Measurements from ENCODE around the gene GUCY1B1. TPM values are rescaled to one million over a fixed set of nuclear protein-coding genes. Genes with fewer than 3 reads are reported as not detected.

GUCY1B1 gene
- total RNA-seq, 4 donors from 2014 or later: 1.4 to 7.4 (median 3.6) TPM

DNA sequence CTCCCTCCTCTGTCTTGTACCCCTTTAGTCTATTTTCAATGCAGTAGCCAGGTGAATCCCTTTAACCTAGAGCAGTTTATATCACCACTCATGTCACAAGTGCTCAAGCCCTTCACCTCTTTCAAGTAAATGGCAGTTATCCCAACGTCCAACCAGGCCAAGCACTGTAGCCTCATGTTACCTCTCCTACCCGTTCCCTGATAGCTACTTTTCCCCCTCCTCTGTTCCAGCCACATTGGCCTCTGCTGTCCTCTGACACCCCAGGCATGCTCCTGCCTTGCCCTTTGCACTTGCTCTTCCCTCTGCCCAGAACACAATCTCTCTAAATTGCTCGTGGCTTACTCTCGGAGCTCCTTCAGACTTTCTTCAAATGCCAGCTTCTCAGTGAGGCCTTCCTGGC, 15.2 kb downstream of the GUCY1B1 start:
- Histone ChIP-seq H3K4me1 (peaks cover 0 to 31% (median 10%) of the 10 kb centered on the region in 3 donors), H3K27ac (peak overlapping the region in 2 of 4 donors; percentile 49 to 63), H3K4me3 (no peak overlapping the region), H3K36me3 (no peaks in the 10 kb centered on the region), H3K27me3 (no peaks in the 10 kb centered on the region), H3K9me3 (no peaks in the 10 kb centered on the region)
- DNase-seq: no peak
- TF ChIP-seq, protein P1, sequence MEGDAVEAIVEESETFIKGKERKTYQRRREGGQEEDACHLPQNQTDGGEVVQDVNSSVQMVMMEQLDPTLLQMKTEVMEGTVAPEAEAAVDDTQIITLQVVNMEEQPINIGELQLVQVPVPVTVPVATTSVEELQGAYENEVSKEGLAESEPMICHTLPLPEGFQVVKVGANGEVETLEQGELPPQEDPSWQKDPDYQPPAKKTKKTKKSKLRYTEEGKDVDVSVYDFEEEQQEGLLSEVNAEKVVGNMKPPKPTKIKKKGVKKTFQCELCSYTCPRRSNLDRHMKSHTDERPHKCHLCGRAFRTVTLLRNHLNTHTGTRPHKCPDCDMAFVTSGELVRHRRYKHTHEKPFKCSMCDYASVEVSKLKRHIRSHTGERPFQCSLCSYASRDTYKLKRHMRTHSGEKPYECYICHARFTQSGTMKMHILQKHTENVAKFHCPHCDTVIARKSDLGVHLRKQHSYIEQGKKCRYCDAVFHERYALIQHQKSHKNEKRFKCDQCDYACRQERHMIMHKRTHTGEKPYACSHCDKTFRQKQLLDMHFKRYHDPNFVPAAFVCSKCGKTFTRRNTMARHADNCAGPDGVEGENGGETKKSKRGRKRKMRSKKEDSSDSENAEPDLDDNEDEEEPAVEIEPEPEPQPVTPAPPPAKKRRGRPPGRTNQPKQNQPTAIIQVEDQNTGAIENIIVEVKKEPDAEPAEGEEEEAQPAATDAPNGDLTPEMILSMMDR (IDR thresholded peaks at IDR 0.05): no peak
- TF ChIP-seq POLR2A (IDR thresholded peaks at IDR 0.05): no peak
- WGBS, 2 donors: 60 to 71% methylated on average over 4 of the region's 4 CpGs
- intact Hi-C loops (cut with DNase I): no loop called here

GRCh38 chr4:155777971-155778735, 19.3 kb downstream of the GUCY1B1 start:
- no peaks in the 10 kb centered on the region for H3K36me3 ChIP-seq
- H3K4me1 ChIP-seq: peaks cover 0 to 21% (median 6%) of the 10 kb centered on the region in 3 donors
- H3K27ac ChIP-seq: peak overlapping the region in 2 of 4 donors; percentile 19 to 34
- WGBS, 2 donors: 43 to 45% methylated on average over 3 of the region's 3 CpGs
- no peaks in the 10 kb centered on the region for H3K9me3 ChIP-seq
- H3K27me3 ChIP-seq: no peaks in the 10 kb centered on the region
- intact Hi-C loops (cut with DNase I): no loop called here
- H3K4me3 ChIP-seq: no peak overlapping the region
- TF ChIP-seq POLR2A (IDR thresholded peaks at IDR 0.05): no peak
- TF ChIP-seq, protein P1 (IDR thresholded peaks at IDR 0.05): no peak
- DNase-seq: no peak

DNA sequence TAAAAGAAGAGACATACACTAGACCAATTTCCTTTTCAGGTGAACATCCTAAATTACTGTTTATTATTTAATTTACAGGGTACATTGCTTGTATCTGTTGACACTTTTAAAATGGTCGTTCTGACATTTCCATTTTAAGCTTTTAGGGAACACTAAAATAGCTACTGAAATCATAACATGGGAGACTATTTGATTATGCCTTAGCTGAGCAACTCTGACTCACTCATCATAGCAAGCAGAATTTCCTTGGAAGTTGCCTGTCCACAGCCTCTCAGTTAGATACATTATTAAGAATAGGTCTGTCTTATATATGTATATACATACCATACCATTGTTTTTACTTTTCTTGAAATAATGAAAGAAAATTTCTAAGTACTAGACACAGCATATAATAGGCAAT, 22.0 kb downstream of the GUCY1B1 start:
- WGBS, 2 donors: 28 to 53% methylated on average over 1 of the region's 1 CpG
- no peaks in the 10 kb centered on the region for H3K27me3 ChIP-seq
- no peak for DNase-seq
- H3K4me1 ChIP-seq: peaks cover 0 to 11% (median 0%) of the 10 kb centered on the region in 3 donors
- intact Hi-C loops (cut with DNase I): no loop called here
- no peak overlapping the region for H3K27ac ChIP-seq
- TF ChIP-seq POLR2A (IDR thresholded peaks at IDR 0.05): no peak
- TF ChIP-seq, protein P1 (IDR thresholded peaks at IDR 0.05): no peak
- H3K4me3 ChIP-seq: no peak overlapping the region
- no peaks in the 10 kb centered on the region for H3K9me3 ChIP-seq
- no peaks in the 10 kb centered on the region for H3K36me3 ChIP-seq

- no peak overlapping the region for H3K27ac ChIP-seq
- WGBS, 2 donors: 87 to 91% methylated on average over 4 of the region's 4 CpGs
- intact Hi-C loops (cut with DNase I): no loop called here
- H3K9me3 ChIP-seq: no peaks in the 10 kb centered on the region
- peaks cover 0 to 11% (median 0%) of the 10 kb centered on the region in 3 donors for H3K4me1 ChIP-seq
- DNase-seq: no peak
- TF ChIP-seq POLR2A (IDR thresholded peaks at IDR 0.05): no peak
- TF ChIP-seq, protein P1 (IDR thresholded peaks at IDR 0.05): no peak
- H3K27me3 ChIP-seq: no peaks in the 10 kb centered on the region
- no peak overlapping the region for H3K4me3 ChIP-seq
- H3K36me3 ChIP-seq: no peaks in the 10 kb centered on the region
Measured at GRCh38 chr4:155781249-155781831, 22.5 kb downstream of the GUCY1B1 start.

DNA sequence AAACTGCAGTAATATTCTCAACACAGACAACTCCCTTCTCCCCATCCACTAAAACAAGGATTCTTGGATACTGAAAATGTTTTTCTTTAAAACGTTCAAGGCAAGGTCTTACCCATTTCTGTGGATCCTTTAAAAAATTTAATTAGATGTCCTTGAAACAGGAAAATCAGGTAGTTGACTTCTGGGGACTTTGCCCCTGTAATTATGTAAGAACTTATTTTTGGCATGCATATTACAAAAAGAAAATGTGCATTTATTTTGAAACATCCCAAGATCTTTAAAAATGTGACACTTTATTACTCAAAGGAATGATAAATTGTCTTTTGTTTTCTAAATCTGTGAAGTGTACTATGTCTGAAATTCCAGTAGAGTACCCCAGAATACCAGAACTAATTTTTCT, 25.8 kb downstream of the GUCY1B1 start:
- DNase-seq: no peak
- H3K27ac ChIP-seq: no peak overlapping the region
- H3K36me3 ChIP-seq: no peaks in the 10 kb centered on the region
- TF ChIP-seq POLR2A (IDR thresholded peaks at IDR 0.05): no peak
- TF ChIP-seq, protein P1 (IDR thresholded peaks at IDR 0.05): no peak
- no peaks in the 10 kb centered on the region for H3K9me3 ChIP-seq
- H3K4me1 ChIP-seq: peaks cover 0 to 5% (median 3%) of the 10 kb centered on the region in 3 donors
- WGBS, 2 donors: 50 to 57% methylated on average over 1 of the region's 1 CpG
- intact Hi-C loops (cut with DNase I): loop anchor here (5.0 kb wide), 1 partner anchor 342 kb away; no protein-coding TSS in a partner anchor
- no peaks in the 10 kb centered on the region for H3K27me3 ChIP-seq
- no peak overlapping the region for H3K4me3 ChIP-seq

Data from esophagus squamous epithelium (tissue), 5 donors.